22Rv1 (cell line): ENCODE measurements around the gene PSMD5.

ENCODE experiments used
- CTCF ChIP-seq: fragments of 450-650 bp; IDR thresholded peaks from 2 replicates; pipeline ENCODE4 v1.5.1; 2017; ENCODE audit warnings: mild to moderate bottlenecking
- ZFX ChIP-seq: fragments of 450-650 bp; IDR thresholded peaks from 2 replicates; pipeline ENCODE4 v1.6.1; 2017; ENCODE audit warnings: antibody characterized with exemption, borderline replicate concordance

GRCh38 chr9:120867676-120868338 is 25.1 kb upstream of the PSMD5 start:
- no peak for TF ChIP-seq CTCF
- TF ChIP-seq ZFX: no peak
